Neural progenitor cell (in vitro differentiated cells): ENCODE results near the gene PPP2R3A. TPM values are rescaled to one million over a fixed set of nuclear protein-coding genes. Genes with fewer than 3 reads are reported as not detected.

ENCODE experiments used
- DNase-seq: peaks from one replicate; pipeline ENCODE4 v3.0.0-alpha.2; 2016; ENCODE audit warnings: low spot score
- H2AFZ ChIP-seq: fragments of 200-600 bp; sonication (generic); replicated peaks from 2 replicates; pipeline ENCODE4 v1.6.1; 2016; ENCODE audit warnings: antibody characterized with exemption
- H3F3A ChIP-seq: fragments of 200-600 bp; sonication (generic); 2 replicates; pipeline ENCODE4 v1.6.1; 2016; ENCODE audit warnings: antibody characterized with exemption, low read depth
- H3K27ac ChIP-seq: fragments of 200-600 bp; sonication (generic); 2 replicates; pipeline ENCODE4 v1.5.1; 2016; ENCODE audit warnings: mild to moderate bottlenecking
- H3K27me3 ChIP-seq: fragments of 200-600 bp; sonication (generic); 2 replicates; pipeline ENCODE4 v1.6.1; 2016; ENCODE audit warnings: mild to moderate bottlenecking, moderate library complexity
- H3K36me3 ChIP-seq: fragments of 200-600 bp; sonication (generic); 2 replicates; pipeline ENCODE4 v1.5.1; 2016
- H3K4me1 ChIP-seq: fragments of 200-600 bp; sonication (generic); 2 replicates; pipeline ENCODE4 v1.6.1; 2016; ENCODE audit warnings: mixed run types
- H3K4me2 ChIP-seq: fragments of 200-600 bp; sonication (generic); 2 replicates; pipeline ENCODE4 v1.6.1; 2016
- H3K4me3 ChIP-seq: fragments of 200-600 bp; sonication (generic); 2 replicates; pipeline ENCODE4 v1.5.1; 2016
- H3K79me2 ChIP-seq: fragments of 200-600 bp; sonication (generic); 2 replicates; pipeline ENCODE4 v1.6.1; 2016; ENCODE audit warnings: low read depth
- H3K9ac ChIP-seq: fragments of 200-600 bp; sonication (generic); 2 replicates; pipeline ENCODE4 v1.6.1; 2016
- H3K9me3 ChIP-seq: fragments of 200-600 bp; sonication (generic); 2 replicates; pipeline ENCODE4 v1.5.1; 2016; ENCODE audit warnings: low read depth
- H4K20me1 ChIP-seq: fragments of 200-600 bp; sonication (generic); 2 replicates; pipeline ENCODE4 v1.6.1; 2016; ENCODE audit warnings: low read depth
- H3K27ac Mint-ChIP-seq: 3 replicates; pipeline ENCODE4 v1.8.0; 2021; ENCODE audit warnings: mixed read lengths
- H3K27me3 Mint-ChIP-seq: 2 replicates; pipeline ENCODE4 v1.8.0; 2022; ENCODE audit warnings: low read depth, mild to moderate bottlenecking, inconsistent platforms, moderate library complexity, mixed read lengths; ENCODE audit not compliant: insufficient read depth
- H3K36me3 Mint-ChIP-seq: 3 replicates; pipeline ENCODE4 v1.8.0; 2021; ENCODE audit warnings: mixed read lengths
- H3K4me1 Mint-ChIP-seq: 3 replicates; pipeline ENCODE4 v1.8.0; 2021; ENCODE audit warnings: mixed read lengths
- H3K4me3 Mint-ChIP-seq: 3 replicates; pipeline ENCODE4 v1.8.0; 2021; ENCODE audit warnings: mild to moderate bottlenecking, moderate library complexity, mixed read lengths
- H3K9me3 Mint-ChIP-seq: 3 replicates; pipeline ENCODE4 v1.8.0; 2020; ENCODE audit warnings: mixed read lengths
- EZH2 ChIP-seq: fragments of 200-600 bp; sonication (generic); IDR thresholded peaks from 2 replicates; pipeline ENCODE4 v1.6.1; 2017; ENCODE audit warnings: antibody characterized with exemption, mild to moderate bottlenecking, moderate library complexity
- EZH2phosphoT487 ChIP-seq: fragments of 200-600 bp; sonication (generic); IDR thresholded peaks from 2 replicates; pipeline ENCODE4 v1.6.1; 2017; ENCODE audit warnings: antibody characterized with exemption
- total RNA-seq: library from RNA; depleted of rRNA; stranded (reverse); fragments of >200 nt; gene quantifications from 2 replicates; pipeline ENCODE4 v1.2.3, GENCODE V29; 2015; ENCODE audit warnings: low replicate concordance
- TF ChIP-seq, protein P1 (sequence below): fragments of 200-600 bp; sonication (generic); IDR thresholded peaks from 2 replicates; pipeline ENCODE4 v1.5.1; 2017; ENCODE audit warnings: antibody characterized with exemption, mild to moderate bottlenecking

PPP2R3A gene
- total RNA-seq, 1 donor from 2014 or later, result 41.5 TPM

DNA sequence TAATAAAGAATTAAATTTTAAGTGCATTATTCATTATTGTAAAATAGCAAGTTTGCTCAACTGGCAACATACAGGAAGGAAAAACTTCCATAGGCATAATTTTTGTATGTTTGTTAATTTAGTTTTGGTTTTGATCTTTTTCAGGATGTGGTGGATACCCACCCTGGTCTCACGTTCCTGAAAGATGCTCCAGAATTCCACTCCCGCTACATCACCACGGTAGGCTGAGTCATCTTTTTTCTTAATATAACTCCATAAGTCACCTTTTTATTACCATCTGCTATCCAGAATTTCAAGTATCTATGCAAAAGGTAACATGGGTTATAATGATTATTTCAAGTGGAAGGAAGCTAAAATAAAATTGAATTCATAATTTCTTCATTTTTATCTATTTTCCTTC lies 104.8 kb downstream of the PPP2R3A start:
- Histone ChIP-seq H3K27ac (no peak overlapping the region), H3K36me3 (no peaks in the 10 kb centered on the region), H3K4me2 (no peak overlapping the region), H3K79me2 (no peaks in the 10 kb centered on the region), H3F3A (no peaks in the 10 kb centered on the region), H2AFZ (no peak overlapping the region), H3K9me3 (no peaks in the 10 kb centered on the region), H3K27me3 (no peaks in the 10 kb centered on the region), H3K4me1 (no peaks in the 10 kb centered on the region), H3K9ac (no peak overlapping the region), H3K4me3 (no peak overlapping the region), H4K20me1 (no peaks in the 10 kb centered on the region)
- Mint-ChIP-seq H3K27ac (no peak overlapping the region), H3K27me3 (no peaks in the 10 kb centered on the region), H3K4me1 (peaks cover 10% of the 10 kb centered on the region), H3K4me3 (no peak overlapping the region), H3K9me3 (no peaks in the 10 kb centered on the region), H3K36me3 (peaks cover 8% of the 10 kb centered on the region)
- no peak for DNase-seq
- TF ChIP-seq EZH2 (no peak), EZH2phosphoT487 (no peak)
- TF ChIP-seq, protein P1, sequence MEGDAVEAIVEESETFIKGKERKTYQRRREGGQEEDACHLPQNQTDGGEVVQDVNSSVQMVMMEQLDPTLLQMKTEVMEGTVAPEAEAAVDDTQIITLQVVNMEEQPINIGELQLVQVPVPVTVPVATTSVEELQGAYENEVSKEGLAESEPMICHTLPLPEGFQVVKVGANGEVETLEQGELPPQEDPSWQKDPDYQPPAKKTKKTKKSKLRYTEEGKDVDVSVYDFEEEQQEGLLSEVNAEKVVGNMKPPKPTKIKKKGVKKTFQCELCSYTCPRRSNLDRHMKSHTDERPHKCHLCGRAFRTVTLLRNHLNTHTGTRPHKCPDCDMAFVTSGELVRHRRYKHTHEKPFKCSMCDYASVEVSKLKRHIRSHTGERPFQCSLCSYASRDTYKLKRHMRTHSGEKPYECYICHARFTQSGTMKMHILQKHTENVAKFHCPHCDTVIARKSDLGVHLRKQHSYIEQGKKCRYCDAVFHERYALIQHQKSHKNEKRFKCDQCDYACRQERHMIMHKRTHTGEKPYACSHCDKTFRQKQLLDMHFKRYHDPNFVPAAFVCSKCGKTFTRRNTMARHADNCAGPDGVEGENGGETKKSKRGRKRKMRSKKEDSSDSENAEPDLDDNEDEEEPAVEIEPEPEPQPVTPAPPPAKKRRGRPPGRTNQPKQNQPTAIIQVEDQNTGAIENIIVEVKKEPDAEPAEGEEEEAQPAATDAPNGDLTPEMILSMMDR, result no peak

DNA sequence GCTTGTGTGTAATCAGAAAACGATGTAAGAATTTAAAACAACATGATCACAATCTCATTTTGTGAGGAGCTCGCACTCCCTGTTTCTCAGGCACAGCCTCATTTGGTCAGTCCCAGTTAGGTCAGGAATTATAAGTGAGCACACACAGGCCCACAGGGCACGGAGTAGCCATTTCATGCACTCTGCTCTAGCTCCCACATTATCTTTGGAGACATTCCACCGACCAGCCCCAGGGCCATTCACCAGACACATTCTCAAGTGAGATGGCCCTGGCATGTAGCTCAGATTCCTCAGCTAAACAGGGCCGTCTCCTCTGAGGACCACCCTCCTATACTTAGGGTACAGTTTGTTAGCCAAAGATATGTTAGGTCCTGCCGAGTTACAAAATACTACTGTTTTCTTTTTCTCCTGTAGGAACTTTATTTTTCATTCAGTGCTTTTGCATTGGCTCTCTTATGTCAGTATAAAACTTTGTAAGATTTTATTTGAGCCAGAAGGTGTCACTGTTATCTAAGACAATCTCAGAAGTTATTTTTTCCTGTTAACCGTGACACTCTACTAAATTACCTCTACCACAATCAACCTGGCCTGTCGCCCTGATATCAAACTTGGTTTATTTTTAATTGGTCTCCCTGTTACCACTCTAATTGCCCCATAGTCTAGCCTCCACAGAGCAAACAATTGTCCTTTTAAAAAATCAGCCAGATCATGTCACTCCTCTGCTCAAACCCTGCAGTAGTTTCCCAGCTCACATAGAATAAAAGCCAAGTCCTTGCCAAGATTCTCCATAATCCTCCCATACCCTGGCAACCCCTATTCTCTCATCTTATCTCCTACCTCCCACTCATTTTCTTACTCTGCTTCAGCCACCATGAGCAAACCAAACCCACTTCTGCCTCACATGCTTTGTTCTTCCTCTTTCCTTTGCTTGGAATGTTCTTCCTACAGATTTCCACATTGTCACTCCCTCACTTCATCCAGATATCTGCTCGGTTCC lies 105.7 kb downstream of the PPP2R3A start:
- H3K27me3 Mint-ChIP-seq, result no peaks in the 10 kb centered on the region
- H3K4me2 ChIP-seq, result no peak overlapping the region
- no peaks in the 10 kb centered on the region for H3K4me1 ChIP-seq

DNA sequence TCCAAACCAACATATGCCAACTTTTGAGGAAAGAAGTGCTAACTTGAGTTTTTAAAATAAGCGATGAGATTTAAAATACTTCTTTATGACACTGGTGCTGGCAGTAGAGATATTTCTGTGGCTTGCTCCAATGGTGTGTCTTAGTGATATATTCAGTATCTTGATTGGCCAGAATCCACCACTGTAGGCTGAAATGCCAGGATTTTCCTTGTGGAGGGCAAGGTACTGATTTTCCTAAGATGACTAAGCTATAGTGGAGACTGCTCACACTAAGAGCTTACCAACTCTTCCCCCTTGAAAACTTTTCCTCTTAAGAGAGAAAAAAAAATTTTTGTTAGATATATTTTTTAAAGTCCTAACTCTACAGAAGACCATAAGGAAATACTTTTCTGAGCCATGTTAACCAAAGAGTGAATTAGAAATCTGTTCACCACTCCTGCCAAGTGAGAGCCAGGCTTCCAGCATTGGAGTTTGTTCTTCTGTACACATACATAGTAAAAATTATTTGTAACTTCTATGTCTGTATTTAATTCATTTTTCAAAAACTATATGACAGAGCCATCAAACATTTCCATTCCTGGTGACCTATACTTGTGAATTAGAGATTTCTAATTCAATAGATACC lies 109.1 kb downstream of the PPP2R3A start:
- H3K27me3 Mint-ChIP-seq, result no peaks in the 10 kb centered on the region
- no peaks in the 10 kb centered on the region for H3K27me3 ChIP-seq
- no peak overlapping the region for H3K27ac Mint-ChIP-seq
- no peak overlapping the region for H2AFZ ChIP-seq
- no peaks in the 10 kb centered on the region for H3K9me3 Mint-ChIP-seq
- no peaks in the 10 kb centered on the region for H3F3A ChIP-seq
- H3K27ac ChIP-seq, result no peak overlapping the region
- no peaks in the 10 kb centered on the region for H3K4me1 ChIP-seq
- peaks cover 2% of the 10 kb centered on the region for H3K36me3 Mint-ChIP-seq
- no peak for DNase-seq
- no peaks in the 10 kb centered on the region for H3K79me2 ChIP-seq
- peaks cover 13% of the 10 kb centered on the region for H3K4me1 Mint-ChIP-seq
- no peak overlapping the region for H3K4me3 ChIP-seq
- H3K36me3 ChIP-seq, result no peaks in the 10 kb centered on the region
- H3K4me3 Mint-ChIP-seq, result no peak overlapping the region
- H3K4me2 ChIP-seq, result no peak overlapping the region
- H4K20me1 ChIP-seq, result no peaks in the 10 kb centered on the region
- no peak overlapping the region for H3K9ac ChIP-seq
- TF ChIP-seq EZH2phosphoT487, result no peak
- TF ChIP-seq, protein P1, result no peak
- no peak for TF ChIP-seq EZH2
- no peaks in the 10 kb centered on the region for H3K9me3 ChIP-seq

More for the DNA sequence above, 105.7 kb downstream of the PPP2R3A start:
- Histone ChIP-seq H3K4me3 (no peak overlapping the region), H3F3A (no peaks in the 10 kb centered on the region), H3K79me2 (no peaks in the 10 kb centered on the region), H3K9me3 (no peaks in the 10 kb centered on the region), H3K9ac (no peak overlapping the region), H2AFZ (no peak overlapping the region), H4K20me1 (no peaks in the 10 kb centered on the region), H3K36me3 (no peaks in the 10 kb centered on the region), H3K27ac (no peak overlapping the region), H3K27me3 (no peaks in the 10 kb centered on the region)
- DNase-seq, result no peak
- Mint-ChIP-seq H3K4me3 (no peak overlapping the region), H3K4me1 (peaks cover 13% of the 10 kb centered on the region), H3K27ac (peak overlapping the region; percentile 38), H3K36me3 (peaks cover 8% of the 10 kb centered on the region), H3K9me3 (no peaks in the 10 kb centered on the region)
- TF ChIP-seq EZH2phosphoT487, result no peak
- no peak for TF ChIP-seq EZH2
- TF ChIP-seq, protein P1, result no peak
